GM18951 (cell line): ENCODE measurements around the gene ABHD18.
A peak's percentile ranks its signal among the peaks of the same experiment; 100 is the strongest.
"Not testable (repeated sequence)": the region's sequence is repeated elsewhere in the genome, so short reads cannot be mapped to it uniquely, and the experiment has no call there.

ENCODE experiments used
- POLR2A ChIP-seq: IDR thresholded peaks from 4 replicates; pipeline ENCODE4 v1.6.1; 2011; ENCODE audit warnings: mild to moderate bottlenecking; ENCODE audit not compliant: insufficient read length, insufficient read depth; ENCODE audit errors: extremely low read depth
- in situ Hi-C: fragments of 300-500 bp; cut with MboI; formaldehyde crosslinking; loops from one replicate; pipeline ENCODE4 v1.12.0; 2022; ENCODE audit warnings: low sequenced_read_pairs, mixed read lengths, inconsistent platforms; ENCODE audit not compliant: unreplicated experiment

The ABHD18 gene

DNA sequence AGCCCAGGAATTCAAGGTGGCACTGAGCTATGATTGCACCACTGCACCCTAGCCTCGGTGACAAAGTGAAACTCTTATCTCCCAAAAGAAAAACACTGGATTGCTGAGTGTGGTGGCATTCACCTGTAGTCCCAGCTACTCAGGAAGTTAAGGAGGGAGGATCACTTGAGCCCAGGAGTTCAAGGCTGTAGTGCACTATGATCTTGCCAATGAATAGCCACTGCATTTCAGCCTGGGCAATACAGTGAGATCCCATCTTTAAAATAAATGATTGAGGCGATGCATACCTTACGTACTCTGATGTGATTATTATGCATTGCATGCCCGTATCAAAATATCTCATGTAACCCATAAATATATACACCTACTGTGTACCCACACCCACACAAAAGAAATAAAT is 64.7 kb downstream of the ABHD18 start:
- in situ Hi-C loops = no loop called here

DNA sequence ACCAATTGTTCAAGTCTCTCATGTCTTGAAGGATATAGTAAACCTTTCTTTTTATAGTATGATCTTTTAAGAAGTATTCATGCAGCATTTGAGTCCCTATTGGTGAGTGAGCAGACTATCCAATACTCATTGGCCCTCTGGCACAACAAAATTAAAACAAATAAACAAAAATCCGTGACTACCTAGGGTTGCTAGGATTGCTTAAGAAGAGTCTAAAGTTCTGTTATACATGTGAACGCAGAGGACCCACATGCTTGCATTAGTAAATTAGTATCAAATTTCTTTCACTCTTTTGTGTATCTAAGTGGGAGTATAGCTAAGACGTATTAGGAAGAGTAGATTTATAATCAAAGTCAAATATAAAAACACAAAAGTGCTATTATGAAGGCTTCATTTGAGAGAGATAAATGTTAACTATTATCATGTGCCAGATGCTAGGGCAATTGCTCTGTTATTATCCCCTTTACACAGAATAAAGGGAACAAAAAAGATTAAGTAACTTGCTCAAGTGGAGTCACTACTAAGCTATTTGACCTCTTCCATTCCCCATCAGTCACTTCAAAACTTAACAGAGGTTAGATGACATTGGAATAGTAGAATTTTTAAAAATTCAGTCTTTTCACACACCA is 66.7 kb downstream of the ABHD18 start:
- in situ Hi-C loops = no loop called here

More for the DNA sequence above, 64.7 kb downstream of the ABHD18 start:
- TF ChIP-seq POLR2A = no peak

DNA sequence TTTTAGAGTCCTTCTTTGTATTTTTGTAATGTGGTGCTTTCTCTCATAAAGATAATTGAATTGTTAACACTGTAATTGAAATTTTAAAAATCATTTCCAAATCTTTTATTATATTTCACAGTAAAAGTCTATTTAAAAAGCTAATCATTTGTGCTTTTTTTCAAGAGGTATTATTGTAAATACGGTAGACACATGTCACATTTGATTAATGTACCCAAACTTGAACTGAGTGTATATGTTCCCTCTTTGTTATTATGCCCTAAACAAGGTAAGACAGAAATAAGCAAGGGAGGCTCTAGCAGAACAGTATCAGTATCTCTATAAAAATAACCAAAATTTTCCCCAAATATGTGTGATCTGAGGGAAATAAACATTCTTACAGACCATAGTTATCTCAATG is 74.4 kb downstream of the ABHD18 start:
- in situ Hi-C loops = no loop called here

More for the DNA sequence above, 66.7 kb downstream of the ABHD18 start:
- no peak for TF ChIP-seq POLR2A

DNA sequence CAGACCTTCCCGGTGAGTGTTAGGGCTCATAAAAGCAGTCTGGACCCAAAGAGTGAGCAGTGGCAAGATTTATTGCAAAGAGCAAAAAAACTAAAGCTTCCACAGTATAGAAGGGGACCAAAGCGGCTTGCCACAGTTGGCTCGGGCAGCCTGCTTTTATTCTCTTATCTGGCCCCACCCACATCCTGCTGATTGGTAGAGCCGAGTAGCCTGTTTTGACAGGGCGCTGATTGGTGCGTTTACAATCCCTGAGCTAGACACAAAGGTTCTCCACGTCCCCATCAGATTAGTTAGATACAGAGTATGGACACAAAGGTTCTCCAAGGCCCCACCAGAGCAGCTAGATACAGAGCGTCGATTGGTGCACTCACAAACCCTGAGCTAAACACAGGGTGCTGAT is 81.8 kb downstream of the ABHD18 start:
- in situ Hi-C loops = not testable (repeated sequence)

More for the DNA sequence above, 74.4 kb downstream of the ABHD18 start:
- no peak for TF ChIP-seq POLR2A

DNA sequence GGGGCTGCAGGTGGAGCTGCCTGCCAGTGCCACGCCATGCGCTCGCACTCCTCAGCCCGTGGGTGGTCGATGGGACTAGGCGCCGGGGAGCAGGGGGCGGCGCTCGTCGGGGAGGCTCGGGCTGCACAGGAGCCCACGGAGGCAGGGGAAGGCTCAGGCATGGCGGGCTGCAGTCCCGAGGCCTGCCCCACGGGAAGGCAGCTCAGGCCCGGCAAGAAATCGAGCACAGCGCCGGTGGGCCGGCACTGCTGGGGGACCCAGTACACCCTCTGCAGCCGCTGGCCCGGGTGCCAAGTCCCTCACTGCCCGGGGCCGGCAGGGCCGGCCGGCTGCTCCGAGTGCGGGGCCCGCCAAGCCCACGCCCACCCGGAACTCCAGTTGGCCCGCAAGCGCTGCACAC is 82.3 kb downstream of the ABHD18 start:
- in situ Hi-C loops = not testable (repeated sequence)

DNA sequence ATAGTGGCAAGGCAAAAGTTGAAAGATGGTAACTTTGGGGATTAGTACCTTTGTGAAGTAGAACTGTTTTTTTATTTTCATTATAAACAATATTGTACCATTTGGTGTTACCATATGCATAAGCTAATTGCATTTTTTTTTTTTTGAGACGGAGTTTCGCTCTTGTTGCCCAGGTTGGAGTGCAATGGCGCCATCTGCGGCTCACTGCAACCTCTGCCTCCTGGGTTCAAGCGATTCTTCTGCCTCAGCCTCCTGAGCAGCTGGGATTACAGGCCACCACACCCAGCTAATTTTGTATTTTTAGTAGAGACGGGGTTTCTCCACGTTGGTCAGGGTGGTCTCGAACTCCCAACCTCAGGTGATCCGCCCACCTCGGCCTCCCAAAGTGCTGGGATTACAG is 86.0 kb downstream of the ABHD18 start:
- in situ Hi-C loops = not testable (repeated sequence)

DNA sequence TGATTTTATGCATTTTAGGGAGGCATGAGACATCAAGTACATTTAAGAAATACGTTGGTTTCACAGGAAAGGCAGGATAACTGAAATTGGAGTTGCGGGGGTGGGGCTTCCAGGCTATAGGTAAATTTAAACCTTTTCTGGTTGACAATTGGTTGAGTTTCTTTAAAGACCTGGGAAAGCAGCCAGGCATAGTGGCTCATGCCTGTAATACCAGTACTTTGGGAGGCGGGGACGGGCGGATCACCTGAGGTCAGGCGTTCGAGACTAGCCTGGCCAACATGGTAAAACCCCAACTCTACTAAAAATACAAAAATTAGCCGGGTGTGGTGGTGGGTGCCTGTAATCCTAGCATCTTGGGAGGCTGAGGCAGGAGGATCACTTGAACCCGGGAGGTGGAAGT is 89.7 kb downstream of the ABHD18 start:
- in situ Hi-C loops = not testable (repeated sequence)

DNA sequence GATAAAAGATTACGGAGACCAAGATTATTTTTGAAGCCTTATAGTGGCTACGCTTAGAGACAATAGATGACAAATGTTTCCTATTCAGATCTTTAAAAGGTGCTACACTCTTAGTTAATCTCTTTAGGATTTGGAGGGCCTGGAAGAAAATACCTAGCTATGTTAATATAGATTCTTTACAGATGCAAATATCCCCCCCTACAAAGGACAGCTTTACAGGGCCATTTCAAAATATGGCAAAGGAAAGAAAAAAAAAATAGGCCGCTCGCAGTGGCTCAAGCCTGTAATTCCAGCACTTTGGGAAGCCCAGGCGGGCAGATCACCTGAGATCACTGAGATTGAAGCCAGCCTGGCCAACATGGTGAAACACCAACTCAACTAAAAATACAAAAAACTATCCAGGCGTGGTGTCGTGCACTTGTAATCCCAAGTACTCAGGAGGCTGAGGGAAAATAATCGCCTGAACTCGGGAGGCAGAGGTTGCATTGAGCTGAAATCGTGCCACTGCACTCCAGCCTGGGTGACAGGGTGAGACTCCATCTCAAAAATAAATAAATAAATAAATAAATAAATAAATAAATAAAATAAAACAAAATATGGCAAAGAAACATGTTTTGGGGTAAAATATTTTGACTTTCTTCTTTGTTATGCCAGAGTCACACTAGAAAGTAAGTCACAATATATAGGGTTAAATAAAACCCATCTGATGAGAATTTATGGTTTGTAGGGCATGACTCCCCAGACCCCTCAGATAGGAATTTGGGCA is 90.4 kb downstream of the ABHD18 start:
- in situ Hi-C loops = not testable (repeated sequence)

DNA sequence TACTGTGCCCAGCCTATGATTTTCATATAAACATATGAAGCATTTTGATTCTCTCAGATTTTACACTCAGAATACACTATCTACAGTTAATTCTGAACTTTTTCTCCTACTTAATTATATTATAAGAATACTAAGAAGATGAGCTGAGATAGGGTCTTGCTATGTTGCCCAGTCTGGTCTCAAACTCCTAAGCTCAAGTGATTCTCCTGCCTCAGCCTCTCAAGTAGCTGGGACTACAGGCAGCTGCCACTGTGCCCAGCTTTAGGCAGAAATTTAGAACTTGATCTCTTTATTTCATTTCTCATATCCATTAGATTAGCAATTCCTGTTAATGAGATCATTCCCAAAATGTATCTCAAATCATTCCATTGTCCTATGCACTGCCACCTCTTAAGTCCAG is 91.2 kb downstream of the ABHD18 start:
- in situ Hi-C loops = no loop called here
- no peak for TF ChIP-seq POLR2A

DNA sequence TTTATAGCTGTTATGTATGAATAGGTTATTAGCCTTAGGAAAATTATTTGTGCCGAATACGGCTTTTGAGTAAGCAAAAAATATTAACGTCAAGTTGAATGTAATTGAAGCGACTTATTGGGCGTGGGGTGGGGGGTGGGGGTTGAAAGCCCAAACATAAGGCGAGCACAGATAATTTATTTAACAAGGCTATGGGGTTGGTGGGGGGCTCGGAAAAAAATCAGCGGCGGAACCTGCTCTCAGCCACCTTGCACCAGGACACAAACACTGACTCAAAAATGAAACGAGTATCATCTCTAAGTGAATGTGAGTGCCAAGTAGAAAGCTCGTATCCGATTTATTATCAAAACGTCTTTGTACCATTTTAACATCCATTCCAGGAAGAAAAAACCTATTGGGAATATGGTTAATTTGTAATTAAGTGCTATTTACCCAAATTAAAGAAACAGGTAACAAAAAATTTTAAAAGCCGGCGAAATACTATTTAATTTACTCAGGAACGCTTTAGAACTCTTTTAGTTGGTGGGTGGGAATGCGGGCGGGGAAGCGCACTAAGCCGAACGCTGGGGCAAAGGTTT is 95.0 kb downstream of the ABHD18 start:
- no peak for TF ChIP-seq POLR2A
- in situ Hi-C loops = no loop called here

DNA sequence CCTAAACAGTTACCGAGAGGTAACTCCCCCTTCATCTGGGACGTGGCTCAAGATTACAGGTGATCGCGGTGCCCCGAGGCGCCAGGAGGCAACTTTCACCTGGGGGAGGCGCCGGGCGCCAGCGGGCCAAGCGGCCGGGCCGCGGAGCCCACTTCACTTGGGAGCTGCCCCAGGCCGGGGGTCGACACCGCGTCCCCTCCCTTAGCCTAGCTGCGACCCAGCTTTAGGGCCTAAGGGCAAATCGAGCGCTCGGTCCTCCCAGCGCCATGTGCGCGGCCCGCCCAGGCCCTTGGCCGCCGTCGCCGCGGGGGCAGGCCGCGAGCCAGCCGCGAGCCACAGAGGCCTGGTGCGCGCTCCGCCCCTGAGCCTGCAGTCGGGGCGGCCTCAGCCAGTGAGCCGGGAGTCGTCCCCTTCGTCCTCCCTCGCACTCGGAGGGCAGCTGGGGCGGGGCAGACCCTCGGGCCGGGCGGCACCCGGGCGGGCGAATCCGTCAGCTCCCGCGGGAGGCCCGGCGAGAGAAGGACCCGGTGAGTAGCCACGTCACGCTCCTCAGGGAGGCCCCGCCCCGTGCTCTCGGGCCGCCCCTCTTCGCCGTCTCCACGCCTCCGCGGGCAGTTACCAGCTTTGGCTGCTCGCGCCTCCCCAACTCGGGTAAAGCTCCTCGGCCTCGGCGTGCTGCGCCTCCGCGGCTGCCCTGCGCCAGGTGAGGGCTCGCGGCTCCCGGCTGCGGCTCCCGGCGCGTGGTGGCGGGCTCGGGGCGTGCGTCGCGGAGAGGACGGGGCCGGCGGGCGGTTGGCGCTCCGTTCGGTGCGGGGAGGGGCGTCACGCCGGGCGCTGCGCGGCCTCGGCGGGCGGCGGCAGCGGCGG is 95.7 kb downstream of the ABHD18 start, which contains the start of gene LARP1B:
TSS of gene LARP1B (plus strand) at position 614 of the 867 bp plus-strand sequence. CDS start 13,640 bp downstream, outside the sequence.
- in situ Hi-C loops = no loop called here

DNA sequence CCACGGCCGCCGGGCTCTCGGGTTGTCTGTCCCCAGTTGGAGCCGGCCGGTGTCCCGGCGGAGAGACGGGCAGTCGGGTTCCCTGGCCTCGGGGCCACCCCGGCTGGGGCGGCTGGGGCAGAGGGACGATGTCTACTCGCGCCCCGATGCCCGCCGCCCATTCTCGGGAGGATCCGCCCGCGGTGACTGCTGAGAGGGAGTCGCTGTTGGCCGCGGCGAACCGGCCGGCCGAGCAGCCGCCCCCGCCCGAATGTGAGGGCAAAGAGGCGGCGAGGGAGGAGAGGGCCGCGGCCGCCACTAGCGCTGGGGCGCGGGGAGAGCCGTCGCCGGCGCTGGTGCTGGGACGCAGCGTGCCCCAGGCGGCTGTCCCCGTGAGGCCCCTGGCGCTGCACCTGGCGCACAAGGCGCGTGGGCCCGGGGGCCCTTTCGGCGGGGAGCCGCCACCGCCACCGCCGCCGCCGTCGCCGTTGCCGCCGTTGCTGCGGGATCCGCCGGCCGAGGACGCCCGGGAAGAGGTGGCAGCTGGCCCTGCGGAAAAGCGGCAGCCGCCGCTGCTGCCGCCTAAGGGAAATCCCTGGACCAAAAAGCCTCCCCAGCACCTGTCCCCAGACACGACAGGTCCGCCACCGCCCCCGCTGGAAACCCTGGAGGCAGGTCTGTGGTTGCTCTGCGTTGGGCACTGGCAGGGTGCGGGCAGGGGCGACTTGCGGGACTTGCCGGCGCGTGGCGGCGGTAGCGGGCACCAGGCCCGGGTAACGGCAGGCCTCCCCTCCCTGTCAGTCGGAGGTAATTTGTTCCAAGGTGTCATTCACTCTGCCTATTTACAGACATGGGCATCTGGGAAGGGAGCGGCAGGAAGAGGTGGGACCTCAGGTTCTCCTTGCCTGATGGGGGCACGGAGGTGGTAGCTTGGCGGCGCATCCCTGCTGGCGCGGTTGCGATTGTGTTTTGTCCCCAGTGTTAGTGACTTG is 96.6 kb downstream of the ABHD18 start:
- in situ Hi-C loops = no loop called here
- TF ChIP-seq POLR2A = peak; percentile 37

More for the DNA sequence above, 95.7 kb downstream of the ABHD18 start, which contains the start of gene LARP1B:
- peak; percentile 95 for TF ChIP-seq POLR2A

DNA sequence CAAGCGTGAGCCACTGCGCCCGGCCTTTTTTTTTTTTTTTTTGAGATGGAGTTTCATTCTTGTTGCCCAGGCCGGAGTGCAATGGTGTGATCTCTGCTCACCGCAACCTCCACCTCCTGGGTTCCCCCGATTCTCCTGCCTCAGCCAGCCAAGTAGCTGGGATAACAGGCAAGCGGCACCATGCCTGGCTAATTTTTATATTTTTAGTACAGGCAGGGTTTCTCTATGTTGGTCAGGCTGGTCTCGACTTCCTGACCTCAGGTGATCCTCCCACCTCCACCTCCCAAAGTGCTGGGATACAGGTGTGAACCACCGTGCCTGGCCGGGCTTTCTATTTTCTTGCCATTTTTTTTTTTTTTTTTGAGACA is 101.2 kb downstream of the ABHD18 start:
- in situ Hi-C loops = not testable (repeated sequence)
